Endothelial cell of umbilical vein (primary cell): ENCODE results near the gene CDK19. TPM values are rescaled to one million over a fixed set of nuclear protein-coding genes. Genes with fewer than 3 reads are reported as not detected.

Source experiments
- BruUV-seq: library from RNA; stranded (reverse); fragments of 400-500 nt; replicated peaks from 2 replicates; lab custom pipeline; 2021; lab: Mats Ljungman, UMichigan
- CTCF ChIA-PET: fragments of 300-600, 350-600 bp; sonication (Branson Sonifier 250); formaldehyde crosslinking; loops from one replicate; lab custom pipeline; 2021; ENCODE audit warnings: antibody characterized with exemption, inconsistent platforms; lab: Charles Lee
- POLR2A ChIA-PET: fragments of 300-600, 350-600 bp; sonication (Branson Sonifier 250); formaldehyde crosslinking; loops from one replicate; lab custom pipeline; 2021; ENCODE audit warnings: antibody characterized with exemption, inconsistent platforms; lab: Charles Lee
- DNase-seq: peaks from one replicate; pipeline ENCODE4 v3.0.0-alpha.2; 2011; ENCODE audit warnings: low read depth, low spot score
- FAIRE-seq: peaks from 2 replicates; lab custom pipeline; 2011; peaks lifted over from hg19 to GRCh38; lab: Jason Lieb, UNC
- H2AFZ ChIP-seq: 2 replicates; pipeline ENCODE4 v1.6.0; 2012; ENCODE audit warnings: low read depth, low read length, control low read depth, inconsistent platforms
- H3K27ac ChIP-seq: 2 replicates; pipeline ENCODE4 v1.5.1; 2011; ENCODE audit warnings: low read depth, mild to moderate bottlenecking, control low read depth, low read length, moderate library complexity; ENCODE audit not compliant: insufficient read depth
- H3K27me3 ChIP-seq, 2 experiments: 2 replicates each; pipeline versions ENCODE4 v1.6.0 to v1.6.1; 2011; ENCODE audit warnings: low read length in 2 of 2, mixed read lengths in 1 of 2; ENCODE audit not compliant: control insufficient read depth in 2 of 2, insufficient read depth in 2 of 2
- H3K36me3 ChIP-seq, 2 experiments: 2 replicates in 1 of 2; 3 replicates in 1 of 2; pipeline ENCODE4 v1.5.1; 2011; ENCODE audit warnings: low read length in 2 of 2, mild to moderate bottlenecking in 1 of 2, moderate library complexity in 1 of 2; ENCODE audit not compliant: control insufficient read depth in 2 of 2, insufficient read depth in 2 of 2; ENCODE audit errors: extremely low read depth in 1 of 2
- H3K4me1 ChIP-seq: 3 replicates; pipeline ENCODE4 v1.5.1; 2011; ENCODE audit warnings: mild to moderate bottlenecking, low read length; ENCODE audit not compliant: control insufficient read depth, insufficient read depth; ENCODE audit errors: extremely low read depth
- H3K4me2 ChIP-seq: 2 replicates; pipeline ENCODE4 v1.6.1; 2011; ENCODE audit warnings: low read length, control low read depth, mixed read lengths; ENCODE audit not compliant: insufficient read depth
- H3K4me3 ChIP-seq, 3 experiments: fragments of 200-600 bp in 1 of 3; sonication (generic), shearing (Covaris generic) in 1 of 3; replicated peaks in 1 of 3; 2 replicates each; pipeline ENCODE4 v1.5.1; 2011 to 2016; ENCODE audit warnings: control low read depth in 3 of 3, low read length in 3 of 3, mild to moderate bottlenecking in 2 of 3, inconsistent platforms in 1 of 3, low read depth in 1 of 3, moderate library complexity in 1 of 3; ENCODE audit not compliant: insufficient read depth in 1 of 3
- H3K79me2 ChIP-seq: 2 replicates; pipeline ENCODE4 v1.6.0; 2012; ENCODE audit warnings: low read length, inconsistent platforms; ENCODE audit not compliant: control insufficient read depth, insufficient read depth
- H3K9ac ChIP-seq: replicated peaks from 2 replicates; pipeline ENCODE3; 2011; ENCODE audit warnings: low read length, control low read depth; ENCODE audit not compliant: insufficient read depth; ENCODE audit errors: extremely low read depth
- H3K9me1 ChIP-seq: replicated peaks from 3 replicates; pipeline ENCODE4 v1.6.0; 2011; ENCODE audit warnings: mild to moderate bottlenecking, low read length; ENCODE audit not compliant: control insufficient read depth, insufficient read depth; ENCODE audit errors: extremely low read depth
- H3K9me3 ChIP-seq: replicated peaks from 2 replicates; pipeline ENCODE4 v1.5.1; 2012; ENCODE audit warnings: low read length, inconsistent platforms; ENCODE audit not compliant: control insufficient read depth, insufficient read depth
- H4K20me1 ChIP-seq: replicated peaks from 2 replicates; pipeline ENCODE3; 2011; ENCODE audit warnings: mild to moderate bottlenecking, low read length; ENCODE audit not compliant: control insufficient read depth, insufficient read depth; ENCODE audit errors: extremely low read depth
- EZH2 ChIP-seq: IDR thresholded peaks from 2 replicates; pipeline ENCODE4 v1.6.1; 2012; ENCODE audit warnings: borderline replicate concordance, low read depth, mild to moderate bottlenecking, moderate library complexity, low read length, inconsistent platforms; ENCODE audit not compliant: severe bottlenecking
- FOS ChIP-seq: IDR thresholded peaks from 2 replicates; pipeline ENCODE4 v1.6.1; 2011; ENCODE audit warnings: mild to moderate bottlenecking, low read length, moderate library complexity, borderline replicate concordance; ENCODE audit not compliant: insufficient read depth
- GATA2 ChIP-seq: IDR thresholded peaks from 2 replicates; pipeline ENCODE4 v1.7.0; 2011; ENCODE audit warnings: low read depth, mild to moderate bottlenecking, moderate library complexity, mixed read lengths, low read length; ENCODE audit not compliant: insufficient read length, insufficient read depth
- JUN ChIP-seq: IDR thresholded peaks from 2 replicates; pipeline ENCODE4 v1.6.1; 2011; ENCODE audit warnings: borderline replicate concordance, low read depth; ENCODE audit not compliant: insufficient read length, insufficient read depth
- MYC ChIP-seq: IDR thresholded peaks from one replicate; pipeline ENCODE4 v1.6.1; 2011; ENCODE audit warnings: mild to moderate bottlenecking, low read depth, low read length
- POLR2A ChIP-seq: IDR thresholded peaks from 2 replicates; pipeline ENCODE4 v1.6.1; 2012; ENCODE audit warnings: low read depth, mild to moderate bottlenecking, control low read depth, low read length
- POLR2AphosphoS5 ChIP-seq: IDR thresholded peaks from 2 replicates; pipeline ENCODE4 v1.6.1; 2012; ENCODE audit warnings: low read depth, mild to moderate bottlenecking, control low read depth, low read length, moderate library complexity; ENCODE audit not compliant: insufficient read depth
- dilution Hi-C: fragments of 300-500 bp; cut with MboI; formaldehyde crosslinking; loops from one replicate; pipeline ENCODE4 v1.15.0; 2019; ENCODE audit warnings: low sequenced_read_pairs; ENCODE audit not compliant: extremely low pct_ligation_motif_present
- intact Hi-C: fragments of 100-400 bp; cut with micrococcal nuclease; formaldehyde crosslinking; loops from one replicate; pipeline ENCODE4 v1.10.0; 2022
- polyA plus RNA-seq, 4 experiments: library from polyadenylated mRNA; depleted of rRNA in 3 of 4; stranded (reverse) in 3 of 4; unstranded in 1 of 4; fragments of >200 nt; gene quantifications; 2 replicates each; pipeline versions ENCODE4 v1.2.1 to v1.2.3, GENCODE V29; 2011 to 2012; ENCODE audit warnings: missing spikeins in 1 of 4
- total RNA-seq: library from RNA; stranded (reverse); gene quantifications from 2 replicates; pipeline ENCODE4 v1.2.3, GENCODE V29; 2021
- TF ChIP-seq, protein P1 (sequence below), 2 donors: IDR thresholded peaks; 1 replicate in 1 of 2; 2 replicates in 1 of 2; pipeline ENCODE4 v1.5.1; 2011; ENCODE audit warnings: low read length in 2 of 2, mild to moderate bottlenecking in 2 of 2, moderate library complexity in 2 of 2, control low read depth in 1 of 2, inconsistent platforms in 1 of 2, low read depth in 1 of 2; ENCODE audit not compliant: insufficient read depth in 1 of 2; ENCODE audit errors: extremely low read depth in 1 of 2
- TF ChIP-seq, protein P2 (sequence below): IDR thresholded peaks from 2 replicates; pipeline ENCODE4 v1.6.1; 2011; ENCODE audit not compliant: insufficient read depth, insufficient read length

The CDK19 gene
- total and polyA plus RNA-seq, 2 donors (not counting 3 experiments of a cell fraction or from before 2014, with no cell fraction given), result 4.6 to 12.1 TPM

DNA sequence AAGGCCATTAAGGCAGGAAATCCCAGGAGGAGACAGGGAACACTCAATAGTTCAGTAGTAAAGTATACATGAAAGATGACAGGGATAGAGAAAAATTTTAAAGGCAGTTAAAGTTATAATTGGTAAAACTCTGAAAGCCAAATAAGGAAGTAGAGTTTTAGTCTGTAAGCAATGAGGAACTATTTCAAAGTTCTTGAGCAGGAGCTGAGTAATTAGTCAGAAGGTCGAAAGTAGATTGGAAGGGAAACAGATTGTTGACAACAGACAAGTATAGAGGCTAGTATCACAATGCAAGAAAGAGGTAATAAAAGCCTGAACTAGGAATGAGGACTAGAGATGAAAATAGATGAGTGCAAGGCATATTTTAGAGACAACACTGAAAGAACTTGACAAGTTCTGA, 150.3 kb downstream of the CDK19 start:
- BruUV-seq, result no TSS peak
- H3K9me3 ChIP-seq, result no peaks in the 10 kb centered on the region
- intact Hi-C loops (no loop called here), dilution Hi-C loops (no loop called here)
- TF ChIP-seq GATA2, result no peak
- TF ChIP-seq POLR2AphosphoS5, result no peak
- TF ChIP-seq MYC, result no peak
- TF ChIP-seq JUN, result no peak
- TF ChIP-seq, protein P1, sequence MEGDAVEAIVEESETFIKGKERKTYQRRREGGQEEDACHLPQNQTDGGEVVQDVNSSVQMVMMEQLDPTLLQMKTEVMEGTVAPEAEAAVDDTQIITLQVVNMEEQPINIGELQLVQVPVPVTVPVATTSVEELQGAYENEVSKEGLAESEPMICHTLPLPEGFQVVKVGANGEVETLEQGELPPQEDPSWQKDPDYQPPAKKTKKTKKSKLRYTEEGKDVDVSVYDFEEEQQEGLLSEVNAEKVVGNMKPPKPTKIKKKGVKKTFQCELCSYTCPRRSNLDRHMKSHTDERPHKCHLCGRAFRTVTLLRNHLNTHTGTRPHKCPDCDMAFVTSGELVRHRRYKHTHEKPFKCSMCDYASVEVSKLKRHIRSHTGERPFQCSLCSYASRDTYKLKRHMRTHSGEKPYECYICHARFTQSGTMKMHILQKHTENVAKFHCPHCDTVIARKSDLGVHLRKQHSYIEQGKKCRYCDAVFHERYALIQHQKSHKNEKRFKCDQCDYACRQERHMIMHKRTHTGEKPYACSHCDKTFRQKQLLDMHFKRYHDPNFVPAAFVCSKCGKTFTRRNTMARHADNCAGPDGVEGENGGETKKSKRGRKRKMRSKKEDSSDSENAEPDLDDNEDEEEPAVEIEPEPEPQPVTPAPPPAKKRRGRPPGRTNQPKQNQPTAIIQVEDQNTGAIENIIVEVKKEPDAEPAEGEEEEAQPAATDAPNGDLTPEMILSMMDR (IDR thresholded peaks at IDR 0.05; ENCODE audit: extremely low read depth in 1 of 2, insufficient read depth in 1 of 2, low read depth in 1 of 2, low read length in 2 of 2), result no peak
- no peak for TF ChIP-seq POLR2A
- TF ChIP-seq EZH2, result no peak
- no peak for TF ChIP-seq FOS
- TF ChIP-seq, protein P2, sequence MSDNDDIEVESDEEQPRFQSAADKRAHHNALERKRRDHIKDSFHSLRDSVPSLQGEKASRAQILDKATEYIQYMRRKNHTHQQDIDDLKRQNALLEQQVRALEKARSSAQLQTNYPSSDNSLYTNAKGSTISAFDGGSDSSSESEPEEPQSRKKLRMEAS, result no peak
- H2AFZ ChIP-seq, result no peak overlapping the region
- no peak overlapping the region for H3K27ac ChIP-seq
- no peak overlapping the region for H3K9ac ChIP-seq
- H3K79me2 ChIP-seq, result no peaks in the 10 kb centered on the region
- H3K36me3 ChIP-seq, result no peaks in the 10 kb centered on the region
- ChIA-PET CTCF (interaction anchor here (0.9 to 1.0 kb wide), 2 partner anchors 147 to 284 kb away, joined by 3 read pairs; no protein-coding TSS in a partner anchor), POLR2A (no interaction called here)
- H3K4me2 ChIP-seq, result no peak overlapping the region
- H3K27me3 ChIP-seq, result no peaks in the 10 kb centered on the region
- no peak overlapping the region for H3K4me3 ChIP-seq
- FAIRE-seq (no peak), DNase-seq (no peak)
- H3K9me1 ChIP-seq, result no peaks in the 10 kb centered on the region
- H3K4me1 ChIP-seq, result peaks cover 5% of the 10 kb centered on the region
- H4K20me1 ChIP-seq, result no peaks in the 10 kb centered on the region
